LNCAP (cell line): Measurements from ENCODE around the gene LSP1.

Experiments
- CTCF ChIP-seq: fragments of 450-650 bp; IDR thresholded peaks from 2 replicates; pipeline ENCODE4 v1.5.1; 2017; ENCODE audit warnings: mild to moderate bottlenecking

The LSP1 gene

GRCh38 chr11:1925373-1926155, 72.7 kb downstream of the LSP1 start:
- no peak for TF ChIP-seq CTCF

- no peak for TF ChIP-seq CTCF
Observed at GRCh38 chr11:1926156-1927025, 73.5 kb downstream of the LSP1 start.

- TF ChIP-seq CTCF = no peak
Observed at GRCh38 chr11:1927026-1927847, 74.4 kb downstream of the LSP1 start.

- no peak for TF ChIP-seq CTCF
Observed at GRCh38 chr11:1927848-1928469, 75.1 kb downstream of the LSP1 start.

GRCh38 chr11:1928470-1928890, 75.6 kb downstream of the LSP1 start:
- TF ChIP-seq CTCF = no peak

- no peak for TF ChIP-seq CTCF
Observed at GRCh38 chr11:1928891-1929541, 76.1 kb downstream of the LSP1 start.
